Endothelial cell of umbilical vein (primary cell): ENCODE data around the gene FTO. TPM values are rescaled to one million over a fixed set of nuclear protein-coding genes. Genes with fewer than 3 reads are reported as not detected.

Experiments used
- BruUV-seq: library from RNA; stranded (reverse); fragments of 400-500 nt; replicated peaks from 2 replicates; lab custom pipeline; 2021; lab: Mats Ljungman, UMichigan
- CTCF ChIA-PET: fragments of 300-600, 350-600 bp; sonication (Branson Sonifier 250); formaldehyde crosslinking; loops from one replicate; lab custom pipeline; 2021; ENCODE audit warnings: antibody characterized with exemption, inconsistent platforms; lab: Charles Lee
- POLR2A ChIA-PET: fragments of 300-600, 350-600 bp; sonication (Branson Sonifier 250); formaldehyde crosslinking; loops from one replicate; lab custom pipeline; 2021; ENCODE audit warnings: antibody characterized with exemption, inconsistent platforms; lab: Charles Lee
- DNase-seq: peaks from one replicate; pipeline ENCODE4 v3.0.0-alpha.2; 2011; ENCODE audit warnings: low read depth, low spot score
- FAIRE-seq: peaks from 2 replicates; lab custom pipeline; 2011; peaks lifted over from hg19 to GRCh38; lab: Jason Lieb, UNC
- H2AFZ ChIP-seq: 2 replicates; pipeline ENCODE4 v1.6.0; 2012; ENCODE audit warnings: low read depth, low read length, control low read depth, inconsistent platforms
- H3K27ac ChIP-seq: 2 replicates; pipeline ENCODE4 v1.5.1; 2011; ENCODE audit warnings: low read depth, mild to moderate bottlenecking, control low read depth, low read length, moderate library complexity; ENCODE audit not compliant: insufficient read depth
- H3K27me3 ChIP-seq, 2 experiments: 2 replicates each; pipeline versions ENCODE4 v1.6.0 to v1.6.1; 2011; ENCODE audit warnings: low read length in 2 of 2, mixed read lengths in 1 of 2; ENCODE audit not compliant: control insufficient read depth in 2 of 2, insufficient read depth in 2 of 2
- H3K36me3 ChIP-seq, 2 experiments: 2 replicates in 1 of 2; 3 replicates in 1 of 2; pipeline ENCODE4 v1.5.1; 2011; ENCODE audit warnings: low read length in 2 of 2, mild to moderate bottlenecking in 1 of 2, moderate library complexity in 1 of 2; ENCODE audit not compliant: control insufficient read depth in 2 of 2, insufficient read depth in 2 of 2; ENCODE audit errors: extremely low read depth in 1 of 2
- H3K4me1 ChIP-seq: 3 replicates; pipeline ENCODE4 v1.5.1; 2011; ENCODE audit warnings: mild to moderate bottlenecking, low read length; ENCODE audit not compliant: control insufficient read depth, insufficient read depth; ENCODE audit errors: extremely low read depth
- H3K4me2 ChIP-seq: 2 replicates; pipeline ENCODE4 v1.6.1; 2011; ENCODE audit warnings: low read length, control low read depth, mixed read lengths; ENCODE audit not compliant: insufficient read depth
- H3K4me3 ChIP-seq, 3 experiments: fragments of 200-600 bp in 1 of 3; sonication (generic), shearing (Covaris generic) in 1 of 3; replicated peaks in 1 of 3; 2 replicates each; pipeline ENCODE4 v1.5.1; 2011 to 2016; ENCODE audit warnings: control low read depth in 3 of 3, low read length in 3 of 3, mild to moderate bottlenecking in 2 of 3, inconsistent platforms in 1 of 3, low read depth in 1 of 3, moderate library complexity in 1 of 3; ENCODE audit not compliant: insufficient read depth in 1 of 3
- H3K79me2 ChIP-seq: 2 replicates; pipeline ENCODE4 v1.6.0; 2012; ENCODE audit warnings: low read length, inconsistent platforms; ENCODE audit not compliant: control insufficient read depth, insufficient read depth
- H3K9ac ChIP-seq: replicated peaks from 2 replicates; pipeline ENCODE3; 2011; ENCODE audit warnings: low read length, control low read depth; ENCODE audit not compliant: insufficient read depth; ENCODE audit errors: extremely low read depth
- H3K9me1 ChIP-seq: replicated peaks from 3 replicates; pipeline ENCODE4 v1.6.0; 2011; ENCODE audit warnings: mild to moderate bottlenecking, low read length; ENCODE audit not compliant: control insufficient read depth, insufficient read depth; ENCODE audit errors: extremely low read depth
- H3K9me3 ChIP-seq: replicated peaks from 2 replicates; pipeline ENCODE4 v1.5.1; 2012; ENCODE audit warnings: low read length, inconsistent platforms; ENCODE audit not compliant: control insufficient read depth, insufficient read depth
- H4K20me1 ChIP-seq: replicated peaks from 2 replicates; pipeline ENCODE3; 2011; ENCODE audit warnings: mild to moderate bottlenecking, low read length; ENCODE audit not compliant: control insufficient read depth, insufficient read depth; ENCODE audit errors: extremely low read depth
- EZH2 ChIP-seq: IDR thresholded peaks from 2 replicates; pipeline ENCODE4 v1.6.1; 2012; ENCODE audit warnings: borderline replicate concordance, low read depth, mild to moderate bottlenecking, moderate library complexity, low read length, inconsistent platforms; ENCODE audit not compliant: severe bottlenecking
- FOS ChIP-seq: IDR thresholded peaks from 2 replicates; pipeline ENCODE4 v1.6.1; 2011; ENCODE audit warnings: mild to moderate bottlenecking, low read length, moderate library complexity, borderline replicate concordance; ENCODE audit not compliant: insufficient read depth
- GATA2 ChIP-seq: IDR thresholded peaks from 2 replicates; pipeline ENCODE4 v1.7.0; 2011; ENCODE audit warnings: low read depth, mild to moderate bottlenecking, moderate library complexity, mixed read lengths, low read length; ENCODE audit not compliant: insufficient read length, insufficient read depth
- JUN ChIP-seq: IDR thresholded peaks from 2 replicates; pipeline ENCODE4 v1.6.1; 2011; ENCODE audit warnings: borderline replicate concordance, low read depth; ENCODE audit not compliant: insufficient read length, insufficient read depth
- MAX ChIP-seq: IDR thresholded peaks from 2 replicates; pipeline ENCODE4 v1.6.1; 2011; ENCODE audit not compliant: insufficient read depth, insufficient read length
- MYC ChIP-seq: IDR thresholded peaks from one replicate; pipeline ENCODE4 v1.6.1; 2011; ENCODE audit warnings: mild to moderate bottlenecking, low read depth, low read length
- POLR2A ChIP-seq: IDR thresholded peaks from 2 replicates; pipeline ENCODE4 v1.6.1; 2012; ENCODE audit warnings: low read depth, mild to moderate bottlenecking, control low read depth, low read length
- POLR2AphosphoS5 ChIP-seq: IDR thresholded peaks from 2 replicates; pipeline ENCODE4 v1.6.1; 2012; ENCODE audit warnings: low read depth, mild to moderate bottlenecking, control low read depth, low read length, moderate library complexity; ENCODE audit not compliant: insufficient read depth
- dilution Hi-C: fragments of 300-500 bp; cut with MboI; formaldehyde crosslinking; loops from one replicate; pipeline ENCODE4 v1.15.0; 2019; ENCODE audit warnings: low sequenced_read_pairs; ENCODE audit not compliant: extremely low pct_ligation_motif_present
- intact Hi-C: fragments of 100-400 bp; cut with micrococcal nuclease; formaldehyde crosslinking; loops from one replicate; pipeline ENCODE4 v1.10.0; 2022
- polyA plus RNA-seq, 4 experiments: library from polyadenylated mRNA; depleted of rRNA in 3 of 4; stranded (reverse) in 3 of 4; unstranded in 1 of 4; fragments of >200 nt; gene quantifications; 2 replicates each; pipeline versions ENCODE4 v1.2.1 to v1.2.3, GENCODE V29; 2011 to 2012; ENCODE audit warnings: missing spikeins in 1 of 4
- total RNA-seq: library from RNA; stranded (reverse); gene quantifications from 2 replicates; pipeline ENCODE4 v1.2.3, GENCODE V29; 2021
- TF ChIP-seq, protein P1 (sequence below), 2 donors: IDR thresholded peaks; 1 replicate in 1 of 2; 2 replicates in 1 of 2; pipeline ENCODE4 v1.5.1; 2011; ENCODE audit warnings: low read length in 2 of 2, mild to moderate bottlenecking in 2 of 2, moderate library complexity in 2 of 2, control low read depth in 1 of 2, inconsistent platforms in 1 of 2, low read depth in 1 of 2; ENCODE audit not compliant: insufficient read depth in 1 of 2; ENCODE audit errors: extremely low read depth in 1 of 2

Gene FTO
- total and polyA plus RNA-seq, 2 donors (not counting 3 experiments of a cell fraction or from before 2014, with no cell fraction given), result 48.6 to 87.1 TPM

- H4K20me1 ChIP-seq, result no peaks in the 10 kb centered on the region
- no peak overlapping the region for H3K4me2 ChIP-seq
- intact Hi-C loops, result no loop called here
- TF ChIP-seq JUN (no peak), FOS (no peak), POLR2A (no peak), GATA2 (no peak), MAX (no peak), MYC (no peak), POLR2AphosphoS5 (no peak), EZH2 (no peak)
- TF ChIP-seq, protein P1, sequence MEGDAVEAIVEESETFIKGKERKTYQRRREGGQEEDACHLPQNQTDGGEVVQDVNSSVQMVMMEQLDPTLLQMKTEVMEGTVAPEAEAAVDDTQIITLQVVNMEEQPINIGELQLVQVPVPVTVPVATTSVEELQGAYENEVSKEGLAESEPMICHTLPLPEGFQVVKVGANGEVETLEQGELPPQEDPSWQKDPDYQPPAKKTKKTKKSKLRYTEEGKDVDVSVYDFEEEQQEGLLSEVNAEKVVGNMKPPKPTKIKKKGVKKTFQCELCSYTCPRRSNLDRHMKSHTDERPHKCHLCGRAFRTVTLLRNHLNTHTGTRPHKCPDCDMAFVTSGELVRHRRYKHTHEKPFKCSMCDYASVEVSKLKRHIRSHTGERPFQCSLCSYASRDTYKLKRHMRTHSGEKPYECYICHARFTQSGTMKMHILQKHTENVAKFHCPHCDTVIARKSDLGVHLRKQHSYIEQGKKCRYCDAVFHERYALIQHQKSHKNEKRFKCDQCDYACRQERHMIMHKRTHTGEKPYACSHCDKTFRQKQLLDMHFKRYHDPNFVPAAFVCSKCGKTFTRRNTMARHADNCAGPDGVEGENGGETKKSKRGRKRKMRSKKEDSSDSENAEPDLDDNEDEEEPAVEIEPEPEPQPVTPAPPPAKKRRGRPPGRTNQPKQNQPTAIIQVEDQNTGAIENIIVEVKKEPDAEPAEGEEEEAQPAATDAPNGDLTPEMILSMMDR (IDR thresholded peaks at IDR 0.05; ENCODE audit: extremely low read depth in 1 of 2, insufficient read depth in 1 of 2, low read depth in 1 of 2, low read length in 2 of 2), result no peak
- POLR2A ChIA-PET, result no interaction called here
- H3K9me1 ChIP-seq, result no peaks in the 10 kb centered on the region
- H3K27ac ChIP-seq, result no peak overlapping the region
- no peak overlapping the region for H3K4me3 ChIP-seq
- CTCF ChIA-PET, result no interaction called here
- H2AFZ ChIP-seq, result no peak overlapping the region
- BruUV-seq, result no TSS peak
- no peaks in the 10 kb centered on the region for H3K9me3 ChIP-seq
- no peak for FAIRE-seq
- H3K4me1 ChIP-seq, result peaks cover 21% of the 10 kb centered on the region
- dilution Hi-C loops, result no loop called here
- H3K9ac ChIP-seq, result no peak overlapping the region
- H3K79me2 ChIP-seq, result no peaks in the 10 kb centered on the region
- no peak for DNase-seq
- no peaks in the 10 kb centered on the region for H3K36me3 ChIP-seq
- H3K27me3 ChIP-seq, result no peaks in the 10 kb centered on the region
These were observed 376.6 kb downstream of the FTO start for GRCh38 chr16:54080524-54081008.
